ENCODE data around the gene BOD1L1.

BOD1L1 gene

DNA sequence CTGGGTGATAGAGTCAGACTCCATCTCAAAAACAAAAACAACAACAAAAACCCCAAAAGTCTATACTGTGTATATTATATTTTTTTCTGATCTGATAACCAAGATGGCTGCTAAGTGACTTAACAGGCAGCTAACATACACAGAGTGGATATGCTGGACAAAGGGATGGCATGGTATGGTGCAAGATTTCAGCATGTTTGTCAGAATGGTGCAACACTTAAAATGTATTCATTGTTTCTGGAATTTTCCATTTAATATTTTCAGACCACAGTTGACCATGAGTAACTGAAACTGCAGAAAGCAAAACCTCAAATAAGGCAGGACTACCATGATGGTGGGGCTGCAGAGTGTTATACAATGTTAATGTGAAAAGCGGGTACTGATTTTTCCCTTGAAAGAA, 6.1 kb upstream of the BOD1L1 start:
- TF ChIP-seq, protein P1, sequence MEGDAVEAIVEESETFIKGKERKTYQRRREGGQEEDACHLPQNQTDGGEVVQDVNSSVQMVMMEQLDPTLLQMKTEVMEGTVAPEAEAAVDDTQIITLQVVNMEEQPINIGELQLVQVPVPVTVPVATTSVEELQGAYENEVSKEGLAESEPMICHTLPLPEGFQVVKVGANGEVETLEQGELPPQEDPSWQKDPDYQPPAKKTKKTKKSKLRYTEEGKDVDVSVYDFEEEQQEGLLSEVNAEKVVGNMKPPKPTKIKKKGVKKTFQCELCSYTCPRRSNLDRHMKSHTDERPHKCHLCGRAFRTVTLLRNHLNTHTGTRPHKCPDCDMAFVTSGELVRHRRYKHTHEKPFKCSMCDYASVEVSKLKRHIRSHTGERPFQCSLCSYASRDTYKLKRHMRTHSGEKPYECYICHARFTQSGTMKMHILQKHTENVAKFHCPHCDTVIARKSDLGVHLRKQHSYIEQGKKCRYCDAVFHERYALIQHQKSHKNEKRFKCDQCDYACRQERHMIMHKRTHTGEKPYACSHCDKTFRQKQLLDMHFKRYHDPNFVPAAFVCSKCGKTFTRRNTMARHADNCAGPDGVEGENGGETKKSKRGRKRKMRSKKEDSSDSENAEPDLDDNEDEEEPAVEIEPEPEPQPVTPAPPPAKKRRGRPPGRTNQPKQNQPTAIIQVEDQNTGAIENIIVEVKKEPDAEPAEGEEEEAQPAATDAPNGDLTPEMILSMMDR (IDR thresholded peaks at IDR 0.05; ENCODE audit: low read depth, low read length, missing control alignments): no peak
- no peak overlapping the region for H3K27ac ChIP-seq
- H3K4me3 ChIP-seq (ENCODE audit: low read depth, low read length): no peak overlapping the region
- DNase-seq: no peak
- H3K36me3 ChIP-seq (replicated peaks): no peaks in the 10 kb centered on the region
- in situ Hi-C loops (cut with HindIII; ENCODE audit: low pct_ligation_motif_present, low sequenced_read_pairs): no loop called here
- H3K27me3 ChIP-seq (replicated peaks): no peaks in the 10 kb centered on the region

DNA sequence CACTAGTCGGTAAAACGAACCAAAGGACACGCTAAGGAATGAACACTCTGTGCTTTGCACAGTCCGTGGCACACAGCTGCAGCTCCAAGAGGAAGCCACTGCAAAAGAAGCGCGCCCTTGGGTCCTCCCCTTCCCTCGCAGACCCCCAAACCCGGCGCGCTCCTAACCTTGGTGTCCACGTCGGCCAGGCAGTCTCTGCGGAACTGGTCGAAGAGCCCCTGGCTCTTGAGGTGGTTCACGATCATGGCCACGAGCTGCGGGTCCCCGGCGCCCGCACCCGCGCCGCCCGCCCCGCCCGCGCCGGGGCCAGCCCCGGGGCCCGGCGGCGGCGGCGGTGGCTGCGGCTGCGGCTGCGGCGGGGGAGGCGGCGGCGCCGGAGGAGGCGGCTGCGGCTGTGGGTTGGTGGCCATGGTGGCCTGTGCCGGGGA, 333 bp downstream of the BOD1L1 start:
- TF ChIP-seq, protein P1 (IDR thresholded peaks at IDR 0.05; ENCODE audit: low read depth, low read length, missing control alignments): no peak
- peak overlapping the region; percentile 72 for H3K27ac ChIP-seq
- no peak for DNase-seq
- in situ Hi-C loops (cut with HindIII; ENCODE audit: low pct_ligation_motif_present, low sequenced_read_pairs): no loop called here
- no peaks in the 10 kb centered on the region for H3K36me3 ChIP-seq (replicated peaks)
- H3K27me3 ChIP-seq (replicated peaks): no peaks in the 10 kb centered on the region
- H3K4me3 ChIP-seq (ENCODE audit: low read depth, low read length): peak overlapping the region; percentile 77

DNA sequence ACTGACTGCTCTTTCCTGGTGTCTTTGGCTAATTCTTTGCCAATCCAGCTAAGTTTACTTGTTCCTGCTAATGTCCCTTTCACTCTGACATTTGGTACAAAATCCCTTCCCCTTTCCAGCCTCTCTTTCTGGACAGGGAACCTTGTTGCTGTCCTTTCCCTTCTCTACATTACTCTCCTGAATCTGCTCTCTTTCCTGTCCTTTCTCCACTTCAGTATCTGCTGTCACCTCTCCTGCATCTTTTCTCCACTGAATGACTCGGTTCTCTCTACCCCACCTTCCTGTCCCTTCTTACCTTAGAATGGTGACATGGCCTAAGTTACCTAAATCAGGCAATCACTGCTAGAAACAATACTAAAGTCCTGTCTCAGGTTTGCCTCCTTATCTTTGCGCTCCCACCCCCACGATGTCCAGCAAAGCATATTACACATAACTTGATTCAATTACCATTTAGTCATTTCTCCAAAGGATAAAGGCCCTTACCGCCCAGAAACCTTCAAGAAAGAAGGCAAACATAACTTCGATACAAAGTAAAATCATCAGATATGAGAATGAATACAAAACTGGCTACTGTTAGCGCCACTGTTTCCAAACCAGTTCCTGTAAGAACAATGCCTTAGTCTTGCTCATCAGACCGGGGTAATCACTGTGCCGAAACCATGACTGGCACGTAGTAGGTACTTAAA, 890 bp downstream of the BOD1L1 start:
- Histone ChIP-seq H3K36me3 (replicated peaks) (no peaks in the 10 kb centered on the region), H3K27ac (peak overlapping the region; percentile 72), H3K27me3 (replicated peaks) (no peaks in the 10 kb centered on the region), H3K4me3 (ENCODE audit: low read depth, low read length) (peak overlapping the region; percentile 77)
- DNase-seq: no peak
- TF ChIP-seq, protein P1 (IDR thresholded peaks at IDR 0.05; ENCODE audit: low read depth, low read length, missing control alignments): no peak
- in situ Hi-C loops (cut with HindIII; ENCODE audit: low pct_ligation_motif_present, low sequenced_read_pairs): no loop called here

DNA sequence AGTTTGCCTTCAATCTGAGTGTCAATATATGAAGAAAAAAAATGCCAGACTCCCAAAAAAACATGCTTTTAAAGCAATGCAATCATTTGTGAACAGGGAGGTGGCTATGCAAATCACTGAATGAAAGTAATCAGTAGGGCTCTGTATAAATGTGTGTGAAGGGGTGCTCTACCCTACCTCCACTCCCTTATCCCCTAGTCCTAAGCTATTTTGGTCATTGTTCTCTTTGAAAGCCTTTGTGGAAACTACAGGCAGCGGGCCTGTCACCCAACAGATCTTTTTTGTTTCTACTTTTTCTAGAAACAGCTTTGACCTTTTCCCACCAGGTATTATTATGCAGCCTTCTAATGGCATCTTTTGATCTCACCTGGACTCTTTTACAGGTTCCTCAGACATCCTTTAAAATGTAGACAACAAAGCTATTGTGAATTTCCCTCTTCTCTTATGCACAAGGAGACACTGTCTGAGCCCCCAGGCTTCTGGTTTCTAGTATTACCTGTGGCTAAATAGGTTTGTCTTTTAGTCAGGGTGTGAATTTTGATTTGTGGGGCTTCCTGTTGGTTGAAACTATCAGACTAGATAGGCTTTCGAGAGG, 9.2 kb downstream of the BOD1L1 start:
- H3K27ac ChIP-seq: no peak overlapping the region
- no peak for DNase-seq
- H3K27me3 ChIP-seq (replicated peaks): no peaks in the 10 kb centered on the region
- H3K36me3 ChIP-seq (replicated peaks): peaks cover 19% of the 10 kb centered on the region
- TF ChIP-seq, protein P1 (IDR thresholded peaks at IDR 0.05; ENCODE audit: low read depth, low read length, missing control alignments): no peak
- in situ Hi-C loops (cut with HindIII; ENCODE audit: low pct_ligation_motif_present, low sequenced_read_pairs): no loop called here
- H3K4me3 ChIP-seq (ENCODE audit: low read depth, low read length): no peak overlapping the region

DNA sequence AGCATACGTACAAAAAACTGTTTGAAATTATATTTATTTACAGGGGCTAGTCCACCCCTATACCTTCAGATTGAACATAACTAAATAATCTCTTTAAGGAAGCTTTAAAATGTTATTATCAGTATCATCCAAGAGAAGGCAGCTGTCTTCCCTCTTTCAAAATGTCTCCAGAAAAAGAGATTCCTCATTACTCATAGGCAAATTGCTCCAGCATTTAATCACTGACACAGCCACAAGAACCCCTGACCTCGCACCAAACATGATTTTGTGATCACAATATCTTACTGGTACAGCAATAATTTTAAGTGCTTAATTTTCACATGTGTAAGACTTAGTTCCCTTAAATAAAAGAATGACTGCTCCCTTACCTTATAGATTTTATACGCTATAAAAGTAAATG, 9.7 kb downstream of the BOD1L1 start:
- TF ChIP-seq, protein P1 (IDR thresholded peaks at IDR 0.05; ENCODE audit: low read depth, low read length, missing control alignments): no peak
- DNase-seq: no peak
- Histone ChIP-seq H3K27ac (no peak overlapping the region), H3K36me3 (replicated peaks) (peaks cover 24% of the 10 kb centered on the region), H3K27me3 (replicated peaks) (no peaks in the 10 kb centered on the region), H3K4me3 (ENCODE audit: low read depth, low read length) (no peak overlapping the region)
- in situ Hi-C loops (cut with HindIII; ENCODE audit: low pct_ligation_motif_present, low sequenced_read_pairs): no loop called here
